NB4 (cell line): ENCODE data around the gene TRMT1.

Experiments used
- DNase-seq: peaks from one replicate; pipeline ENCODE4 v3.0.0; 2010; ENCODE audit warnings: low read depth
- H3K4me3 ChIP-seq: one replicate; pipeline ENCODE4 v1.5.1; 2011; ENCODE audit warnings: mild to moderate bottlenecking, low read depth, low read length, moderate library complexity
- CTCF ChIP-seq: IDR thresholded peaks from one replicate; pipeline ENCODE4 v1.5.1; 2012; ENCODE audit warnings: low read depth, low read length
- MAX ChIP-seq: IDR thresholded peaks from 2 replicates; pipeline ENCODE4 v1.6.1; 2011; ENCODE audit warnings: low read depth, low read length
- MYC ChIP-seq: IDR thresholded peaks from 2 replicates; pipeline ENCODE4 v1.6.1; 2011; ENCODE audit warnings: low read depth, low read length
- POLR2A ChIP-seq: IDR thresholded peaks from 2 replicates; pipeline ENCODE4 v1.6.1; 2011; ENCODE audit warnings: mild to moderate bottlenecking; ENCODE audit not compliant: insufficient read length; ENCODE audit errors: extremely low read depth

The TRMT1 gene

DNA sequence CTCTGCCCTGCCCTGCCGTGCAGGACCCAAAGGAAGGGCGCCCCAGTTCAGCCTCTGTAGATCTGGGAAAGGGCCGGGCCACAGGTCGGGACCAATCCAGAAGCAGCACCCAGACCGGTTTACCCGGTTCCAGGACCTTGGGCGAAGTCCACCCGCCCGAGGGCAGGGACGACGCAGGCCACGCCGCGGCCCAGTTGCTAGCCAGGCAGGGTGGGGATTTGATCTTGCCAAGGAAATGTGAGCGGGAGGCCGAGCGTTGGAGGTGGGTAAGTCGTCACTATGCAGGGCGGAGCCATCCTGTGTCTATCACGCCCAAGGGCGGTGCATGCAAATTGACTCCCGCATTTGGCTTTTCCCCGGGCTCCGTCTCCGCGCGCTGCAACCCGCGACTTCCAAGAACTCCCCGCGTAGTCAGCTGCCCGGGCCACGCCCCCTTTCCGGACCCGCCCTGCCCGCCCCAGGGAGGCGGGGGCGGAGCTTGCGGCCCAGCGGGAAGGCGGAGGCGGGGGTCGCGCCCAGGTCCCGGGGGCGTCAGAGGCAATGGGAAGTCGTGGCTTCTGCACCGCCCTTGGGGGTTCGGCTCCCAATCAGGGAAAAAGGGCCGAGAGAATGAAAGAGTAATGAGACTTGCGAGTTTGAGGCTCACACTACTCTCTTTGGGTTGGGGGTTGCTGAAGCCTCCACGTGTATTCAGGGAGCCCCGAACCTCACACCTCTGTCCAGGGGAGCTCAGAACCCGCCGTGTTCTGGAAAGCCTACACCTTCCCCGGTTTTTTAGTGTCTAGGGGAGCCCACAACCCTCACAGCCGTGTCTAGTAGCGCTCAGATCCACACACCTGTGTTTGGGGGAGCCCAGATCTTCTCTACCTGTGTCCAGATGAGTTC lies 46.4 kb upstream of the TRMT1 start:
- peak overlapping the region; percentile 35 for H3K4me3 ChIP-seq
- TF ChIP-seq POLR2A: peak; percentile 38
- peak; percentile 56; the same call in 1 of the 2 replicates for TF ChIP-seq MYC
- TF ChIP-seq CTCF: no peak
- TF ChIP-seq MAX: peak; percentile 9; the same call in 1 of the 2 replicates
- DNase-seq: peak; percentile 96

GRCh38 chr19:13160557-13160956 lies 44.0 kb upstream of the TRMT1 start:
- peak; percentile 42 for DNase-seq
- TF ChIP-seq MAX (peak; percentile 75; the same call in 1 of the 2 replicates), MYC (peak; percentile 77), POLR2A (no peak)
- H3K4me3 ChIP-seq: no peak overlapping the region

DNA sequence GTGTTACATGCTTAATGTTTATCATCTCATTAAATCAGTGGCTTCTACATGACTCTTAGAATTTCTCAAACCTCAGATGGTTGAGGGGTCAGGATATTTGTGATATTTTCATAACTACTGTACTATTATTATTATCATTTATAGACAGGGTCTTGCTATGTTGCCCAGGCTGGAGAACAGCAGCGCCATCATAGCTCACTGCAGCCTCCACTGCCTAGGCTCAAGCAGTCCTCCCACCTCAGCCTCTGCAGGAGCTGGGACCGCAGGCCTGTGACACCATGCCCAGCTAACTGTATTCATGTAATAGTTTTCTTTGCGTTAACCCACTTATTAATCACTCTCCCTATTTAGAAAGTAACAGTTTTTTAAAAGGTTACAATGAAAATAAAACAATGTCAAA lies 43.2 kb upstream of the TRMT1 start:
- DNase-seq: no peak
- H3K4me3 ChIP-seq: no peak overlapping the region
- TF ChIP-seq CTCF: no peak
- no peak for TF ChIP-seq POLR2A

DNA sequence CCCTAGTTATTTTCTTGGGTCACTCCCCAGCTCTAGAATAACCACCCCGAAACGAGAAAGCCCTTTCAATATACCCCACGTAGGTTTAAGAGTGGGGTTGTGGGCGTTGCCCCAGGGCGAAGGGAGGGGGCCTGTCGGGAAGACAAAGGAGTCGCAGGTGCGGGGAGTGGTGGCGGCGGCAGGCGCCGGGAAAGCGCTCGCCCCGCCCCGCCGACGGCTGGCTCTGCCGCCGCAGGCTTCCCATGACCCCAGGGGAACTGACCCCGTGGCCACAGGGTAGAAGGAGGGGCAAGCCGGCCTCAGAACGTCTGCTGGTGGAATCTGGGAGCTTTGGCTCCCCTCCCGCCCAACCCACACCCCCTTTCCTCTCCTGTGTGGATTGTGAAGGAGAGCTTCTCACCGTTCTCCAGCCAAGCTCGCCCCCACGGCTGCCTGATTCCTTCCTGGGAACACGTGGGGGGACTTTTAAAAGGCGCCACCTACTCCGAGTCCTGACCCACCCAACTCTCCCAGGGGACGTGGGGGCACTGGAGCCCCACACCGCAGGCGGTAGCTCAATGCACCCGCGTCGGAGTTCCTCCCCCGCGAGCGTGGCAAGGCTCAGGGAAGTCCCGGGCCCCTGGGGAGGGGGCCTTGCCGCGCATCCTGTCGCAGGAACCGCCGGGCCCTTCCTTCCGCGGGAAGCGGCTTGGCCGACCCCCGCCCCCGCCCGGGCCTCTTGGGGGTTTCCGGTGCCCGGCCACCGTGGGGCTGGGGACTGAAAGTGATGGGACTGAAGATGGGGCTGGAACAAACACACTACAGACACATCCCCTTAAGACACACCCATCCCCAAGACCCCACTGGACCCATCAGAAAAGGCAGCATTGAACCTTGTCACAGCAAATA lies 39.2 kb upstream of the TRMT1 start:
- DNase-seq: peak; percentile 97
- TF ChIP-seq MYC (peak; percentile 72; the same call in 1 of the 2 replicates), CTCF (no peak), POLR2A (peak; percentile 33), MAX (peak; percentile 42; the same call in 1 of the 2 replicates)
- peak overlapping the region; percentile 99 for H3K4me3 ChIP-seq

- peak; percentile 79 for DNase-seq
- TF ChIP-seq POLR2A (peak; percentile 54), CTCF (no peak), MAX (0 out of 2 replicates have a peak, but pooled peaks have one; percentile 28), MYC (no peak)
- H3K4me3 ChIP-seq: peak overlapping the region; percentile 99
Measured at GRCh38 chr19:13154911-13155471, 38.5 kb upstream of the TRMT1 start.
